Measurements from ENCODE around the gene ESYT1. TPM values are rescaled to one million over a fixed set of nuclear protein-coding genes. Genes with fewer than 3 reads are reported as not detected.

ESYT1 gene
- total and polyA plus RNA-seq, 9 of the 15 experiments (the other 6 are each of a cell fraction or from before 2014, with no cell fraction given) = 132 to 420 (median 164) TPM

GRCh38 chr12:56128670-56129205, 671 bp downstream of the ESYT1 start (continued):
- TF ChIP-seq, protein P1, sequence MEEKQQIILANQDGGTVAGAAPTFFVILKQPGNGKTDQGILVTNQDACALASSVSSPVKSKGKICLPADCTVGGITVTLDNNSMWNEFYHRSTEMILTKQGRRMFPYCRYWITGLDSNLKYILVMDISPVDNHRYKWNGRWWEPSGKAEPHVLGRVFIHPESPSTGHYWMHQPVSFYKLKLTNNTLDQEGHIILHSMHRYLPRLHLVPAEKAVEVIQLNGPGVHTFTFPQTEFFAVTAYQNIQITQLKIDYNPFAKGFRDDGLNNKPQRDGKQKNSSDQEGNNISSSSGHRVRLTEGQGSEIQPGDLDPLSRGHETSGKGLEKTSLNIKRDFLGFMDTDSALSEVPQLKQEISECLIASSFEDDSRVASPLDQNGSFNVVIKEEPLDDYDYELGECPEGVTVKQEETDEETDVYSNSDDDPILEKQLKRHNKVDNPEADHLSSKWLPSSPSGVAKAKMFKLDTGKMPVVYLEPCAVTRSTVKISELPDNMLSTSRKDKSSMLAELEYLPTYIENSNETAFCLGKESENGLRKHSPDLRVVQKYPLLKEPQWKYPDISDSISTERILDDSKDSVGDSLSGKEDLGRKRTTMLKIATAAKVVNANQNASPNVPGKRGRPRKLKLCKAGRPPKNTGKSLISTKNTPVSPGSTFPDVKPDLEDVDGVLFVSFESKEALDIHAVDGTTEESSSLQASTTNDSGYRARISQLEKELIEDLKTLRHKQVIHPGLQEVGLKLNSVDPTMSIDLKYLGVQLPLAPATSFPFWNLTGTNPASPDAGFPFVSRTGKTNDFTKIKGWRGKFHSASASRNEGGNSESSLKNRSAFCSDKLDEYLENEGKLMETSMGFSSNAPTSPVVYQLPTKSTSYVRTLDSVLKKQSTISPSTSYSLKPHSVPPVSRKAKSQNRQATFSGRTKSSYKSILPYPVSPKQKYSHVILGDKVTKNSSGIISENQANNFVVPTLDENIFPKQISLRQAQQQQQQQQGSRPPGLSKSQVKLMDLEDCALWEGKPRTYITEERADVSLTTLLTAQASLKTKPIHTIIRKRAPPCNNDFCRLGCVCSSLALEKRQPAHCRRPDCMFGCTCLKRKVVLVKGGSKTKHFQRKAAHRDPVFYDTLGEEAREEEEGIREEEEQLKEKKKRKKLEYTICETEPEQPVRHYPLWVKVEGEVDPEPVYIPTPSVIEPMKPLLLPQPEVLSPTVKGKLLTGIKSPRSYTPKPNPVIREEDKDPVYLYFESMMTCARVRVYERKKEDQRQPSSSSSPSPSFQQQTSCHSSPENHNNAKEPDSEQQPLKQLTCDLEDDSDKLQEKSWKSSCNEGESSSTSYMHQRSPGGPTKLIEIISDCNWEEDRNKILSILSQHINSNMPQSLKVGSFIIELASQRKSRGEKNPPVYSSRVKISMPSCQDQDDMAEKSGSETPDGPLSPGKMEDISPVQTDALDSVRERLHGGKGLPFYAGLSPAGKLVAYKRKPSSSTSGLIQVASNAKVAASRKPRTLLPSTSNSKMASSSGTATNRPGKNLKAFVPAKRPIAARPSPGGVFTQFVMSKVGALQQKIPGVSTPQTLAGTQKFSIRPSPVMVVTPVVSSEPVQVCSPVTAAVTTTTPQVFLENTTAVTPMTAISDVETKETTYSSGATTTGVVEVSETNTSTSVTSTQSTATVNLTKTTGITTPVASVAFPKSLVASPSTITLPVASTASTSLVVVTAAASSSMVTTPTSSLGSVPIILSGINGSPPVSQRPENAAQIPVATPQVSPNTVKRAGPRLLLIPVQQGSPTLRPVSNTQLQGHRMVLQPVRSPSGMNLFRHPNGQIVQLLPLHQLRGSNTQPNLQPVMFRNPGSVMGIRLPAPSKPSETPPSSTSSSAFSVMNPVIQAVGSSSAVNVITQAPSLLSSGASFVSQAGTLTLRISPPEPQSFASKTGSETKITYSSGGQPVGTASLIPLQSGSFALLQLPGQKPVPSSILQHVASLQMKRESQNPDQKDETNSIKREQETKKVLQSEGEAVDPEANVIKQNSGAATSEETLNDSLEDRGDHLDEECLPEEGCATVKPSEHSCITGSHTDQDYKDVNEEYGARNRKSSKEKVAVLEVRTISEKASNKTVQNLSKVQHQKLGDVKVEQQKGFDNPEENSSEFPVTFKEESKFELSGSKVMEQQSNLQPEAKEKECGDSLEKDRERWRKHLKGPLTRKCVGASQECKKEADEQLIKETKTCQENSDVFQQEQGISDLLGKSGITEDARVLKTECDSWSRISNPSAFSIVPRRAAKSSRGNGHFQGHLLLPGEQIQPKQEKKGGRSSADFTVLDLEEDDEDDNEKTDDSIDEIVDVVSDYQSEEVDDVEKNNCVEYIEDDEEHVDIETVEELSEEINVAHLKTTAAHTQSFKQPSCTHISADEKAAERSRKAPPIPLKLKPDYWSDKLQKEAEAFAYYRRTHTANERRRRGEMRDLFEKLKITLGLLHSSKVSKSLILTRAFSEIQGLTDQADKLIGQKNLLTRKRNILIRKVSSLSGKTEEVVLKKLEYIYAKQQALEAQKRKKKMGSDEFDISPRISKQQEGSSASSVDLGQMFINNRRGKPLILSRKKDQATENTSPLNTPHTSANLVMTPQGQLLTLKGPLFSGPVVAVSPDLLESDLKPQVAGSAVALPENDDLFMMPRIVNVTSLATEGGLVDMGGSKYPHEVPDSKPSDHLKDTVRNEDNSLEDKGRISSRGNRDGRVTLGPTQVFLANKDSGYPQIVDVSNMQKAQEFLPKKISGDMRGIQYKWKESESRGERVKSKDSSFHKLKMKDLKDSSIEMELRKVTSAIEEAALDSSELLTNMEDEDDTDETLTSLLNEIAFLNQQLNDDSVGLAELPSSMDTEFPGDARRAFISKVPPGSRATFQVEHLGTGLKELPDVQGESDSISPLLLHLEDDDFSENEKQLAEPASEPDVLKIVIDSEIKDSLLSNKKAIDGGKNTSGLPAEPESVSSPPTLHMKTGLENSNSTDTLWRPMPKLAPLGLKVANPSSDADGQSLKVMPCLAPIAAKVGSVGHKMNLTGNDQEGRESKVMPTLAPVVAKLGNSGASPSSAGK (IDR thresholded peaks at IDR 0.05) = no peak
- TF ChIP-seq ZNF583 (CRISPR knock-in tag; IDR thresholded peaks at IDR 0.05) (no peak), ZKSCAN8 (CRISPR knock-in tag; IDR thresholded peaks at IDR 0.05) (no peak), ZC3H11A (IDR thresholded peaks at IDR 0.05; ENCODE audit: low read depth, low read length) (no peak), YBX1 (IDR thresholded peaks at IDR 0.05) (no peak), GABPB2 (CRISPR knock-in tag; conservative IDR thresholded peaks at IDR 0.05) (no peak), ARID2 (IDR thresholded peaks at IDR 0.05) (no peak), SMARCA4 (IDR thresholded peaks at IDR 0.05) (no peak), PHTF2 (CRISPR knock-in tag; IDR thresholded peaks at IDR 0.05) (no peak), ATF1 (CRISPR knock-in tag; IDR thresholded peaks at IDR 0.05) (no peak), ATF1 (tag; IDR thresholded peaks at IDR 0.05) (no peak), RBM15 (IDR thresholded peaks at IDR 0.05; ENCODE audit: insufficient read depth, low read length) (no peak), CC2D1A (IDR thresholded peaks at IDR 0.05) (no peak), E2F8 (IDR thresholded peaks at IDR 0.05; ENCODE audit: low read depth, partially characterized antibody) (no peak), ZNF830 (CRISPR knock-in tag; IDR thresholded peaks at IDR 0.05) (no peak)
- TF ChIP-seq, protein P2, sequence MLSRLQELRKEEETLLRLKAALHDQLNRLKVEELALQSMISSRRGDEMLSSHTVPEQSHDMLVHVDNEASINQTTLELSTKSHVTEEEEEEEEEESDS (CRISPR knock-in tag; IDR thresholded peaks at IDR 0.05) = no peak

All from K562 (cell line).